DMS53 treated with DMSO at 0.1 percent for 48 hours (cell line): ENCODE measurements around the gene ATRN.

Experiments used
- DNase-seq: peaks from one replicate; lab custom pipeline; 2025; ENCODE audit not compliant: unreplicated experiment; lab: John Stamatoyannopoulos, UW

ATRN gene

GRCh38 chr20:3673221-3674070 is 202.6 kb downstream of the ATRN start:
- DNase-seq = no peak

- no peak for DNase-seq
Measured at GRCh38 chr20:3674447-3674846, 203.6 kb downstream of the ATRN start.

- no peak for DNase-seq
Measured at GRCh38 chr20:3674995-3675900, 204.4 kb downstream of the ATRN start.

GRCh38 chr20:3677733-3678132 is 206.9 kb downstream of the ATRN start:
- no peak for DNase-seq

GRCh38 chr20:3678198-3678597 is 207.4 kb downstream of the ATRN start:
- DNase-seq = no peak

- no peak for DNase-seq
Measured at GRCh38 chr20:3678856-3679720, 208.3 kb downstream of the ATRN start.

GRCh38 chr20:3679749-3680700 is 209.2 kb downstream of the ATRN start:
- DNase-seq = no peak

GRCh38 chr20:3680701-3681351 is 210.0 kb downstream of the ATRN start:
- DNase-seq = no peak

GRCh38 chr20:3681352-3681930 is 210.6 kb downstream of the ATRN start:
- DNase-seq = no peak

- DNase-seq = no peak
Measured at GRCh38 chr20:3681931-3682781, 211.3 kb downstream of the ATRN start, which contains the start of gene ADAM33. ADAM33 (minus strand) TSS chr20:3682010; CDS start chr20:3682004, 6 bp downstream.

- DNase-seq = no peak
Measured at GRCh38 chr20:3685341-3685740, 214.5 kb downstream of the ATRN start.

GRCh38 chr20:3686421-3686820 is 215.6 kb downstream of the ATRN start:
- no peak for DNase-seq

- no peak for DNase-seq
Measured at GRCh38 chr20:3686867-3687321, 216.1 kb downstream of the ATRN start.

GRCh38 chr20:3687655-3688054 is 216.8 kb downstream of the ATRN start:
- no peak for DNase-seq

GRCh38 chr20:3689978-3690377 is 219.2 kb downstream of the ATRN start:
- DNase-seq = no peak

- no peak for DNase-seq
Measured at GRCh38 chr20:3690413-3690812, 219.6 kb downstream of the ATRN start.

- DNase-seq = no peak
Measured at GRCh38 chr20:3691306-3691705, 220.5 kb downstream of the ATRN start.

GRCh38 chr20:3691897-3692296 is 221.1 kb downstream of the ATRN start:
- DNase-seq = no peak
